ENCODE results near the gene ACSF2.

DNA sequence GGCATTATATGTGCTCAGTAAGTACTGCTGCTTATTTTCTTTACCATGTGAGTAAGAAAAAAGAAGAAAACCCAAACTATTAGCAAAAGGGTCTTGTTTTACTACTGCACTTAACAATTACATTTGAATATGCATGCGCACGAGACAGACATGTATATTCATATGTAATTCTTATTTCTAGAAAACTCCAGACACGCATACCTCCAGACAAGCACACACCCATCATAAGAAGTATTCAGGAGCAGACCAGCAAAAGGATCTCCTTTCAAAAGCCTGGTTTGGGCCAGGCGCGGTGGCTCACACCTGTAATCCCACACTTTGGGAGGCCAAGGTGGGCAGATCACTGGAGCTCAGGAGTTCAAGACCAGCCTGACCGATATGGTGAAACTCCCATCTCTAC, 36.5 kb upstream of the ACSF2 start:
- TF ChIP-seq, protein P1, sequence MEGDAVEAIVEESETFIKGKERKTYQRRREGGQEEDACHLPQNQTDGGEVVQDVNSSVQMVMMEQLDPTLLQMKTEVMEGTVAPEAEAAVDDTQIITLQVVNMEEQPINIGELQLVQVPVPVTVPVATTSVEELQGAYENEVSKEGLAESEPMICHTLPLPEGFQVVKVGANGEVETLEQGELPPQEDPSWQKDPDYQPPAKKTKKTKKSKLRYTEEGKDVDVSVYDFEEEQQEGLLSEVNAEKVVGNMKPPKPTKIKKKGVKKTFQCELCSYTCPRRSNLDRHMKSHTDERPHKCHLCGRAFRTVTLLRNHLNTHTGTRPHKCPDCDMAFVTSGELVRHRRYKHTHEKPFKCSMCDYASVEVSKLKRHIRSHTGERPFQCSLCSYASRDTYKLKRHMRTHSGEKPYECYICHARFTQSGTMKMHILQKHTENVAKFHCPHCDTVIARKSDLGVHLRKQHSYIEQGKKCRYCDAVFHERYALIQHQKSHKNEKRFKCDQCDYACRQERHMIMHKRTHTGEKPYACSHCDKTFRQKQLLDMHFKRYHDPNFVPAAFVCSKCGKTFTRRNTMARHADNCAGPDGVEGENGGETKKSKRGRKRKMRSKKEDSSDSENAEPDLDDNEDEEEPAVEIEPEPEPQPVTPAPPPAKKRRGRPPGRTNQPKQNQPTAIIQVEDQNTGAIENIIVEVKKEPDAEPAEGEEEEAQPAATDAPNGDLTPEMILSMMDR (IDR thresholded peaks at IDR 0.05) = no peak
- no peak for TF ChIP-seq SIN3A (IDR thresholded peaks at IDR 0.05; ENCODE audit: borderline replicate concordance, insufficient read depth, low read depth, low read length)
- no peak for TF ChIP-seq POLR2AphosphoS5 (IDR thresholded peaks at IDR 0.05; ENCODE audit: low read depth, low read length)
- TF ChIP-seq, protein P2, sequence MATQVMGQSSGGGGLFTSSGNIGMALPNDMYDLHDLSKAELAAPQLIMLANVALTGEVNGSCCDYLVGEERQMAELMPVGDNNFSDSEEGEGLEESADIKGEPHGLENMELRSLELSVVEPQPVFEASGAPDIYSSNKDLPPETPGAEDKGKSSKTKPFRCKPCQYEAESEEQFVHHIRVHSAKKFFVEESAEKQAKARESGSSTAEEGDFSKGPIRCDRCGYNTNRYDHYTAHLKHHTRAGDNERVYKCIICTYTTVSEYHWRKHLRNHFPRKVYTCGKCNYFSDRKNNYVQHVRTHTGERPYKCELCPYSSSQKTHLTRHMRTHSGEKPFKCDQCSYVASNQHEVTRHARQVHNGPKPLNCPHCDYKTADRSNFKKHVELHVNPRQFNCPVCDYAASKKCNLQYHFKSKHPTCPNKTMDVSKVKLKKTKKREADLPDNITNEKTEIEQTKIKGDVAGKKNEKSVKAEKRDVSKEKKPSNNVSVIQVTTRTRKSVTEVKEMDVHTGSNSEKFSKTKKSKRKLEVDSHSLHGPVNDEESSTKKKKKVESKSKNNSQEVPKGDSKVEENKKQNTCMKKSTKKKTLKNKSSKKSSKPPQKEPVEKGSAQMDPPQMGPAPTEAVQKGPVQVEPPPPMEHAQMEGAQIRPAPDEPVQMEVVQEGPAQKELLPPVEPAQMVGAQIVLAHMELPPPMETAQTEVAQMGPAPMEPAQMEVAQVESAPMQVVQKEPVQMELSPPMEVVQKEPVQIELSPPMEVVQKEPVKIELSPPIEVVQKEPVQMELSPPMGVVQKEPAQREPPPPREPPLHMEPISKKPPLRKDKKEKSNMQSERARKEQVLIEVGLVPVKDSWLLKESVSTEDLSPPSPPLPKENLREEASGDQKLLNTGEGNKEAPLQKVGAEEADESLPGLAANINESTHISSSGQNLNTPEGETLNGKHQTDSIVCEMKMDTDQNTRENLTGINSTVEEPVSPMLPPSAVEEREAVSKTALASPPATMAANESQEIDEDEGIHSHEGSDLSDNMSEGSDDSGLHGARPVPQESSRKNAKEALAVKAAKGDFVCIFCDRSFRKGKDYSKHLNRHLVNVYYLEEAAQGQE (IDR thresholded peaks at IDR 0.05; ENCODE audit: insufficient read depth in 1 of 2, low read depth in 2 of 2, low read length in 1 of 2) = no peak
- no peak for TF ChIP-seq TCF7L2 (IDR thresholded peaks at IDR 0.05; ENCODE audit: low read depth, low read length)

Measured in Panc1 (cell line).